ENCODE data around the gene R3HDML.

The R3HDML gene

DNA sequence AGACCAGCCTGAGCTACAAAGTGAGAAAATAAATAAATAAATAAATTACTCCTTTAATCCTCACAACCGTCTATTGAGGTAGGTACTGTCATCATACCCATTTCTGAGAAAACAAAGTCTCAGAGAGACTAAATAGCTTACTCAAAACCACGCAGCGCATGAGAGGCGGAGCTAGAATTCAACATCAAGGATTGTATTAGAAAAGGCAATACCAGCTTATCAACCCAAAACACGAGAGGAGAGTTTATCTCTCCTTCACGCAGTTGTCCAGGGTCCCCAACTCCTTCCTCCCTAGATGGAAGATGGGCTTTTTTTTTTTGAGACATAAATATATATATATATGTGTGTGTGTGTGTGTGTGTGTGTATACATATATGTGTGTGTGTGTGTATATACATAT is 30.9 kb downstream of the R3HDML start:
- no peak for DNase-seq

DNA sequence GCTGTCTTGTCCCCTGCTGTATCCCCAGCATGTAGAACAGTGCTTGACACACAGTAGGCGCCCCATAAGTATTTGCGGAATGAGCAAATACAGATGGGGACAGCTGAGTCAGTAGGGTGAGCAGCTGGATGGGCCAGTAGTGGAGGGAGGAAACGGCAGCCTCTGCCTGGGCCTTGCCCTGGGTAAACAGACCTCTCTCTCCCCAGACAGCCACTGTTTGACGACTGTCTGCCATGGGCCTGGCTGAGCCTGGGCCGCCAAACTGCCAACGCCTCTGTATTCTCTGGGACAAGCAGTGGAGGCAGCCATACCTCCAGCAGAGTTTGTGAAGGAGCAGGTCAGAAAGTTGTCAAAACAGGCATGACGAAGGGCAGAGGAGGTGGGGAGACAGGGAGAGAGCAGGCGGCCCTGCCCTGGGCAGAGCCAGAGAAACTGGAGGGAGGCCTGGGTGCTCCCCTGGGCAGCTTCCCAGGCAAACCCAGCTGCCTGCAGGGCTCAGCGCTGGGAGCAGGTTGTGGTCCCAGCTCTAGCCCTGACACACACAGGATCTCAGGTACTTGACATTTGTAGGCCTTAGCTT is 33.9 kb downstream of the R3HDML start:
- no peak for DNase-seq

DNA sequence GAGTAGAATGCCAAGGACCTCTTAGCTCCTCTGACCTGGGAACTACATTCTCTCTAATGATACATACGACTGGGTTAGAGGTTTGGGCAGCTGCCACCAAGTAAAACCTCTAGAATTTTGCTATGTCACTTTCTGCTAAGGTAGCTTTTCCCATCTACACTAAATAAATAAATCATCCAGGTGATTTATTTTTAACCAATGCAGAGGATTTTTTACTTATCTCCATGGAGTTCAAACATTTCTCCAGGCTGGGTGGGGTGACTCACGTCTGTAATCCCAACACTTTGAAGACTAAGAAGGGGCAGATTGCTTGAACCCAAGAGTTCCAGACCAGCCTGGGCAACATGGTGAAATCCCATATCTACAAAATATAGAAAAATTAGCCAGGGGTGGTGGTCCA is 45.8 kb downstream of the R3HDML start:
- DNase-seq: no peak

- DNase-seq: peak; percentile 44
Observed at GRCh38 chr20:44384423-44385027, 47.7 kb downstream of the R3HDML start.

- DNase-seq: peak; percentile 52
Observed at GRCh38 chr20:44388466-44389023, 51.7 kb downstream of the R3HDML start.

GRCh38 chr20:44389871-44390270 is 53.0 kb downstream of the R3HDML start:
- DNase-seq: no peak

DNA sequence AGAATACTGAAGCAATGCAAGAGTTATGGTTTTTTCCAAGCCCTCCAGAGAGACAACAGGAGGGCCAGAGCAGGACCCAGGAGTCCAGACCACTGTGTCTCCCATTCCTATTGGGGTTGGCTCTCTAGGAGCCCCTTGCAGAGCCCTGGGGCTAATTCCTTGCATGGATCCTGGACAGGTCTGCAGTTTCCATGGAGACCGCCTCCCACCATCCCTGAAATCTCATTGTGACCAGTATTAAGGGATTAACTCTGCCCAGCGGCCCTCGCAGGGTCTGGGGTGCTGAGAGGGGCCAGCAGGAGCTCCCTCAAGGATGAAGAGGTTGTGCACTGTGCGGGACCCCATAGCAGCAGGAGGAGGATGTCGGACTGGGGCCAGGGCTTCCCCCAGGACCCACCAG is 53.4 kb downstream of the R3HDML start:
- no peak for DNase-seq

GRCh38 chr20:44392088-44392775 is 55.4 kb downstream of the R3HDML start:
- DNase-seq: no peak

DNA sequence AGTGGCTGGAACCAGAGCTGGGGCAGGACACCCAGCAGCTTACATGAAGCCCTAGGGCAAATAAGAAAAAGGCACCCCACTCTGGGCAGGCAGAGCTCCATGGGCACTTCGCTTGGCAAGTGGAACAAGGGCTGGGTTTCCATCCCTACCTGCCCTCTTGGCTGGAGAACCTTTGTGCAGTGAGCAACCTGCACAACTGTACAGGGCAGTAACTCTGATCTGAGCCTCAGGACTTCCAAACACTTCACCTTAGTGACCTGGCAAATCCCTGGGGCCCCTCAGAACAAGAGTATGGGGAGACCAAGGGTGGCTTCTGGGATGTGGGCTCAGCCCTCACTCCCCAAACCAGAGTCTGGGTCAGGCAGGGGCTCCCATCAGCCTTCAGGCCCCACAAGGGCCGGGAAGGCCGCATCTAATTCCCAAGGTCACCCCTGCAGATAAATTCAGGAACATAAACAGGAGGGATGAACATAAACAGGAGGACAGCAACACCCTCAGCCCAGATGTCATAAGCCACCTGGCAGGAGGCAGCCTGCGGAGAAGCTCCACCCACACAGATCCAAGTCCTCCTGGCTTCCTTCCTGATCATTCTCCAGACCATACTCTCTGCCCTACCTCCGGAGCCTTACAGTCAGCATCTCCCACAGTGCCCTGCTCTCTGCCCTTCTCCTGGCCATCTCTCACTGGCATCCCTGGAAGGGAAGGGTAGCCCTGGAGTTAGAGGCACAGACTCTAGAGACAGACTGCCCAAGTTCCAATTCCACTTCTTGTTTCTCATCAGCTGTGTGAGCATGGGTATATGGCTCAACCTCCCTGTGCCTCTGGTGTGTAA is 56.1 kb downstream of the R3HDML start:
- DNase-seq: peak; percentile 43

DNA sequence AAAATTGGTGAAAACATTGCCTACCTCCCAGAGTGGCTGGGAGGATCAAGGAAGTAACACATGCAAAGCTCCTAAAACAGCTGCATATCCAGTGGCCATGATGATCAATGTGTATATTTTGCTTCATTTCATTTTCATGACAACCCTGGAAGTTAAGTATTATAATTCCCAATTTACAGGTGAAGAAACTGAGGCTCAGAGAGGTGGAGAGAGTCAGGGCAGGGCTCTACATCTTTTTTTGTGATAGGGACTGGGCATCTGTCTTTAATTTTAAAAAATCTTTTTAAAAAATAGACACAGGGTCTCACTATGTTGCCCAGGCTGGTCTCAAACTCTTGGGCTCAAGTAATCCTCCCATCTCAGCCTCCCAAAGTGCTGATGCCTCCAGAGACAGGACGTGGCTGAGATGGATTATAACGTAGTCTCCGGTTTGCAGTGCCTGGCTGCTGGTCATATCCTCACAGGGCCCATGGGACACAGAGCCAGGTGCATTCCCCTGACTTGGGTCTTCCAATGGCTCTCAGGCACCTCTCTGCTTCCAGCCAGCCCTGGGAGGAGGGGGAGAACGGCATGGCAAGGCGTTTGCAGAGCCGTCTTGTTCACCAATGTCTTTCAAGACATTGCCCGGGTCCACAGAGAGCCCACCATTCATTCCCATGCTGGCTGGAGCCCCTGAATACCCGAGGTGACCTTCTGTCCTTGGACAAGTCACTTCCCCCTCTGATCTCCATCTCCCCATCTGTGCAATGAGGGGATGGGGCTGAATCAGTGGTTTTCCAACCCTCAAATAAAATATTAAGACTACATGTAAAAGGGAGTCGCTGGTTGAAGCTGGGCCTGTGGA is 57.0 kb downstream of the R3HDML start:
- DNase-seq: no peak

DNA sequence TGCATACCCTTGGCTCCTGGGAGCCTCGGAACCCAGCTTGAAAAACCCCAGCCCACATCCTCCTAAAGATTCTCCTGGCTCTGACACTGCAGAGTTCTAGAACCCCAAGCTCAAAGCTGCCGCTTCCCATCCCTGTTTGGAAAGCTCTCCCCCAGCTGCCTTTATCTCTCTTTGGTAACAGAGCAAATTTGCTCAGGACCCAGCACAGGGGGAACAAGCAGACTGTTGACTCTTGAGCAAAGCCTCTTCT is 57.5 kb downstream of the R3HDML start:
- no peak for DNase-seq

GRCh38 chr20:44394702-44395460 is 58.0 kb downstream of the R3HDML start:
- DNase-seq: no peak

DNA sequence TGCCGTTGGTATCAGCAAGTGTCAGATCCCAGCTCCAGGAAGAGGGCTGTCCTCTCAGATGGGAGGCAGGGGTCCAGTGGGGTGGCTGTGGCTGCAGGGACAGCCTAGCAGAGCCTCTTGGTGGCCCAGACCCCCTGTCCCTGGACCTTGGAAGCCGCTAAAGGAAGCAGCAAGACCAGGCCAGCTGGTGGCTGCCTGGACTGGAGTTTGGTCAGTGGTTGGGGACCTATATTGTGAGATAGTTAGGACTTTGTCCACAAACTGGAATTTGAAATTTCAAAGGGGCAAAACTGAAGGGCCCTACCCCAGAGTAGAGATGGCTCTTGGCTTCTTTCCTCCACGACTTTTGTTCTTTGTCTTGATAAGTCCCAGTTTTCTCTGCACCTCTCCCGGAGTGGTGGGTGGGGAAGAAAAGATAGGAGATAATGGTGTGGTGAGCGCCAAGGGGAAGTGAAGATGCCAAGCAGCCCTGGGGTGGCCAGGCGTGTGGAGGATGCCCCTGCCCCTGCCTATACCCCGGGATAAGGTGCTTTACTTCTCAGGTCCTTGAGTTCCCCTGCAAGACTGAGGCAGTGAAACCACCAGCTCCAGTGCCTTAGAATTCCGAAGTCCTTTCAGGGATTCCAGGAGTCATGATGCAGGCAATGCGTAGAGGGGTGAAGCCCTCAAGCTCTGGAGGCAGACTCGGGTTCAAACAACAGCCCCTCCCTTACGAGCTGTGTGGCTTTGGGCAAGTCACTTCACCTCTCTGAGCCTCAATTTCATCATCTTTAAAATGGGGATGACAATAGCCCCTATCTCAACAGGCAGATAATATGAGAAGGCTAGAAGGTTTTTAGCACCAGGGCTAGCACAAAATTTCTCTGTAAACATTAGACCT is 58.9 kb downstream of the R3HDML start:
- no peak for DNase-seq

DNA sequence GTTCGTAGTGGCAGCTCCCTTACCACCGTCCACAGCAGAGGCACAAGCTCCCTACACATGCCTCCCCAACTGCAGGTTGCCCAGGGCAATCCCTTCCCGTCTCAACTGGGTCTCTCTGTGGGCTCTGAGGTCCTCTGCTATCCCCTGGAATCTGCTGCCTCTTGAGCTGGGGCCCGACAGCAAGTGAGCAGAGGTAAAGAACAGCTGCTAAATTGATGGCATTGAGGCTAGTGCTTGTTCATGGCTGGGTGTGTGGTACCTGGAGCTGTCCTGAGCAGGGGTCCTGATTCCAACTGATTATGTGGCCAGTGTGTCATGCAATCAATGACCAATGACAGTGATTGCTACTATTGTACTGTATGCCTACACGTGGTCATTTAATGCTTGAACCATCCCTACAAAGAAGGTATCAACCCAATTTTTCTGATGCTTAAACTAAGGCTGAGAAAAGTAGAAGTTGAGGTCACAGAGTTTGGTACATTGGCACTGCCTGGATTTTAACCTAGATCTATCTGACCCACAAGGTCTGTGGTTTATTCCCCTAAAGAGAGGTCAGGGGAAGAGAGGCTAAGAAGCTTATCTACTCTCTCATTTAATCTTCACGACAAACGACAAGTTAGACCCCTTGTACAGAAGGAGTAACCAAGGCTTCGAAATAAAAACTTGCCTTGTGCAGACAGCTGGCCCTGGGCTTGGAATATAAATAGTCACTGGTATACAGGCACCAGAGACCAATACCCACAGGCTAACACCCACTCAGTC is 59.7 kb downstream of the R3HDML start:
- no peak for DNase-seq

- no peak for DNase-seq
Observed at GRCh38 chr20:44398335-44398734, 61.5 kb downstream of the R3HDML start.

DNA sequence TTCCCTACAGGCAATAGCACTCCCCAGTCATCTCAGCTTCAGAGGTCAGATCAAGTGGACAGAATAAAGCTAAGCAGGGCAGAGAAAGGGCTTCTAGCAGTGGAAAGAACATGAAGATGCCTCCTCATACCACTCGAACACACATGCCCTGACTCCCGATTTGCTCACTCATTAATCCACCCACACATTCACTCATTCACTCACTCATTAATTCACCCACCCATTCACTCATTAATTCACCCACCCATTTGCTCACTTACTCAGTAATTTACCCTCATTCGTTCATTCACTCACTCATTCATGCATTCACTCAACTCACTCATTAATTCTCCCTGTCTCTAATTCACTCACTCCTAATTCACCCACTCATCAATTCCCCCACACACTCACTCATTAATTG is 62.6 kb downstream of the R3HDML start:
- no peak for DNase-seq

DNA sequence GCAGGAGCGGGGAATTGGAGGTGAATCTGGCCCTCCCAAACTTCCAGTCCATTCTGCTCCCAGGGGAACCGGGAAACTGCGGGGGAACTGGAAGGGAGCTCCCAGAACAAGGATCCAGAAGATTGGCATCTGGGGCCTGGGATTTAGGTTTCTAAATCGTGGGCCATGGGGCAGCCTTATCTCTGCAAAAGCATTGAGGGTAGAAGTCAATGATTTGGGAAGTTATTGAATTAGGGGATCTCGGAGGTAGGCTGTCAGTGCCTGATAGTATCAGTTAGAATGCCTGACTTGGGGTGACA is 63.8 kb downstream of the R3HDML start:
- no peak for DNase-seq
